ENCODE data around the gene RBM7. TPM values are rescaled to one million over a fixed set of nuclear protein-coding genes. Genes with fewer than 3 reads are reported as not detected.

Gene RBM7
- polyA plus RNA-seq, 1 donor from 2014 or later = 36.2 TPM

GRCh38 chr11:114359342-114359741 lies 41.1 kb upstream of the RBM7 start:
- no peak overlapping the region for H3K4me2 ChIP-seq (ENCODE audit: low read length)
- no peak for TF ChIP-seq EP300 (conservative IDR thresholded peaks at IDR 0.05; ENCODE audit: poor library complexity, severe bottlenecking)
- TF ChIP-seq POLR2AphosphoS5 (IDR thresholded peaks at IDR 0.05) = no peak
- no peak for TF ChIP-seq TAF1 (IDR thresholded peaks at IDR 0.05; ENCODE audit: low read depth)
- TF ChIP-seq REST (IDR thresholded peaks at IDR 0.05; ENCODE audit: borderline replicate concordance) = no peak
- no peak for TF ChIP-seq SMC3 (conservative IDR thresholded peaks at IDR 0.05; ENCODE audit: poor library complexity)
- no peak for TF ChIP-seq CTCF (IDR thresholded peaks at IDR 0.05; ENCODE audit: poor library complexity, severe bottlenecking)
- no peak for TF ChIP-seq EZH2 (IDR thresholded peaks at IDR 0.05; ENCODE audit: borderline replicate concordance, insufficient read depth, low read length, poor library complexity, severe bottlenecking)
- TF ChIP-seq RAD21 (conservative IDR thresholded peaks at IDR 0.05) = no peak
- TF ChIP-seq MXI1 (conservative IDR thresholded peaks at IDR 0.05; ENCODE audit: poor library complexity, severe bottlenecking) = no peak
- H3K9ac ChIP-seq (ENCODE audit: low read length) = no peak overlapping the region
- no peaks in the 10 kb centered on the region for H3K9me3 ChIP-seq (ENCODE audit: low read length)
- H3K79me2 ChIP-seq (replicated peaks; ENCODE audit: insufficient read depth, low read length) = no peaks in the 10 kb centered on the region
- H2AFZ ChIP-seq (ENCODE audit: low read depth, low read length) = no peak overlapping the region
- H3K9me2 ChIP-seq (ENCODE audit: insufficient read depth, low read length) = no peaks in the 10 kb centered on the region
- H4K20me1 ChIP-seq (ENCODE audit: insufficient read depth) = no peaks in the 10 kb centered on the region
- no peaks in the 10 kb centered on the region for H3K27me3 ChIP-seq (ENCODE audit: insufficient read depth, low read depth, low read length)
- H3K4me3 ChIP-seq (ENCODE audit: low read length) = no peak overlapping the region
- no peaks in the 10 kb centered on the region for H3K36me3 ChIP-seq (ENCODE audit: insufficient read depth, low read length)
- no peak overlapping the region for H3K27ac ChIP-seq (ENCODE audit: low read length)
- H3F3A ChIP-seq (ENCODE audit: insufficient read depth, low read length, poor library complexity, severe bottlenecking) = no peaks in the 10 kb centered on the region

GRCh38 chr11:114362326-114362725 lies 38.1 kb upstream of the RBM7 start:
- H3K27me3 ChIP-seq (ENCODE audit: insufficient read depth, low read depth, low read length) = no peaks in the 10 kb centered on the region
- no peaks in the 10 kb centered on the region for H3F3A ChIP-seq (ENCODE audit: insufficient read depth, low read length, poor library complexity, severe bottlenecking)
- H2AFZ ChIP-seq (ENCODE audit: low read depth, low read length) = no peak overlapping the region
- no peaks in the 10 kb centered on the region for H3K36me3 ChIP-seq (ENCODE audit: insufficient read depth, low read length)
- no peak overlapping the region for H3K4me3 ChIP-seq (ENCODE audit: low read length)
- no peaks in the 10 kb centered on the region for H4K20me1 ChIP-seq (ENCODE audit: insufficient read depth)
- no peak overlapping the region for H3K9ac ChIP-seq (ENCODE audit: low read length)
- TF ChIP-seq SMC3 (conservative IDR thresholded peaks at IDR 0.05; ENCODE audit: poor library complexity) (no peak), TAF1 (IDR thresholded peaks at IDR 0.05; ENCODE audit: low read depth) (no peak), REST (IDR thresholded peaks at IDR 0.05; ENCODE audit: borderline replicate concordance) (no peak), EZH2 (IDR thresholded peaks at IDR 0.05; ENCODE audit: borderline replicate concordance, insufficient read depth, low read length, poor library complexity, severe bottlenecking) (no peak), POLR2AphosphoS5 (IDR thresholded peaks at IDR 0.05) (no peak)
- no peaks in the 10 kb centered on the region for H3K9me3 ChIP-seq (ENCODE audit: low read length)
- H3K27ac ChIP-seq (ENCODE audit: low read length) = no peak overlapping the region
- no peaks in the 10 kb centered on the region for H3K9me2 ChIP-seq (ENCODE audit: insufficient read depth, low read length)
- H3K4me2 ChIP-seq (ENCODE audit: low read length) = no peak overlapping the region
- H3K79me2 ChIP-seq (replicated peaks; ENCODE audit: insufficient read depth, low read length) = no peaks in the 10 kb centered on the region

Measured in neural cell (in vitro differentiated cells).